Liver (tissue), 9 donors: ENCODE measurements around the gene XRCC2. TPM values are rescaled to one million over a fixed set of nuclear protein-coding genes. Genes with fewer than 3 reads are reported as not detected.

Source experiments
- DNase-seq: peaks from one replicate; pipeline ENCODE4 v3.0.0-alpha.2; 2017; ENCODE audit warnings: low spot score
- H3K27ac ChIP-seq, 2 donors: one replicate each; pipeline ENCODE4 v1.7.0; 2013; ENCODE audit warnings: inconsistent platforms in 2 of 2, low read length in 2 of 2, control low read depth in 1 of 2, low read depth in 1 of 2, mild to moderate bottlenecking in 1 of 2
- H3K27me3 ChIP-seq, 4 donors: one replicate each; pipeline versions ENCODE4 v1.6.1 to v1.7.0; 2013; ENCODE audit warnings: low read length in 3 of 4, inconsistent platforms in 1 of 4, mild to moderate bottlenecking in 1 of 4, moderate library complexity in 1 of 4; ENCODE audit not compliant: control insufficient read depth in 4 of 4, insufficient read depth in 4 of 4
- H3K36me3 ChIP-seq, 4 donors: one replicate each; pipeline versions ENCODE4 v1.6.1 to v1.7.0; 2013; ENCODE audit warnings: low read length in 3 of 4, mild to moderate bottlenecking in 3 of 4, low read depth in 1 of 4, moderate library complexity in 1 of 4; ENCODE audit not compliant: control insufficient read depth in 4 of 4, insufficient read depth in 3 of 4
- H3K4me1 ChIP-seq, 4 donors: one replicate each; pipeline versions ENCODE4 v1.6.1 to v1.7.0; 2013; ENCODE audit warnings: low read length in 3 of 4, mild to moderate bottlenecking in 3 of 4, moderate library complexity in 1 of 4; ENCODE audit not compliant: control insufficient read depth in 4 of 4, insufficient read depth in 4 of 4
- H3K4me3 ChIP-seq, 3 donors: one replicate each; pipeline versions ENCODE4 v1.6.1 to v1.7.0; 2013; ENCODE audit warnings: low read length in 3 of 3, control low read depth in 1 of 3, low read depth in 1 of 3, mild to moderate bottlenecking in 1 of 3
- H3K9ac ChIP-seq, 2 donors: one replicate each; pipeline ENCODE4 v1.7.0; 2013; ENCODE audit warnings: low read length in 2 of 2, mild to moderate bottlenecking in 2 of 2, moderate library complexity in 2 of 2, control low read depth in 1 of 2, low read depth in 1 of 2
- H3K9me3 ChIP-seq, 4 donors: one replicate each; pipeline versions ENCODE4 v1.6.1 to v1.7.0; 2013; ENCODE audit warnings: low read length in 3 of 4; ENCODE audit not compliant: control insufficient read depth in 4 of 4
- ATF3 ChIP-seq: IDR thresholded peaks from 2 replicates; pipeline ENCODE4 v1.6.1; 2016; ENCODE audit warnings: antibody characterized with exemption
- CTCF ChIP-seq: fragments of 150-350 bp; IDR thresholded peaks from 2 replicates; pipeline ENCODE4 v1.5.1; 2017; ENCODE audit warnings: improper control_type of control experiment, low read depth, low read length; ENCODE audit not compliant: missing input control
- EGR1 ChIP-seq, 2 donors: IDR thresholded peaks; 2 replicates each; pipeline ENCODE4 v1.6.1; 2016 to 2018; ENCODE audit warnings: antibody characterized with exemption in 2 of 2, low read depth in 2 of 2
- FOXA1 ChIP-seq: IDR thresholded peaks from 2 replicates; pipeline ENCODE4 v1.6.1; 2016; ENCODE audit warnings: antibody characterized with exemption
- FOXA2 ChIP-seq: IDR thresholded peaks from 2 replicates; pipeline ENCODE4 v1.6.1; 2016; ENCODE audit warnings: antibody characterized with exemption
- GABPA ChIP-seq, 2 donors: IDR thresholded peaks in 1 of 2; conservative IDR thresholded peaks in 1 of 2; 2 replicates each; pipeline ENCODE4 v1.6.1; 2016; ENCODE audit warnings: antibody characterized with exemption in 2 of 2, mild to moderate bottlenecking in 1 of 2, moderate library complexity in 1 of 2
- HNF4A ChIP-seq, 2 donors: conservative IDR thresholded peaks; 2 replicates each; pipeline ENCODE4 v1.6.1; 2016; ENCODE audit warnings: antibody characterized with exemption in 2 of 2, mild to moderate bottlenecking in 2 of 2
- HNF4G ChIP-seq: IDR thresholded peaks from 2 replicates; pipeline ENCODE4 v1.6.1; 2016; ENCODE audit warnings: antibody characterized with exemption
- JUND ChIP-seq, 2 donors: IDR thresholded peaks; 2 replicates each; pipeline ENCODE4 v1.6.1; 2016; ENCODE audit warnings: antibody characterized with exemption in 2 of 2
- MAX ChIP-seq: IDR thresholded peaks from 2 replicates; pipeline ENCODE4 v1.6.1; 2016; ENCODE audit warnings: antibody characterized with exemption
- RAD21 ChIP-seq, 2 donors: IDR thresholded peaks; 2 replicates each; pipeline ENCODE4 v1.6.1; 2016; ENCODE audit warnings: antibody characterized with exemption in 2 of 2, mild to moderate bottlenecking in 2 of 2
- RXRA ChIP-seq, 2 donors: IDR thresholded peaks; 2 replicates each; pipeline ENCODE4 v1.6.1; 2017 to 2018; ENCODE audit warnings: antibody characterized with exemption in 2 of 2, mild to moderate bottlenecking in 1 of 2
- SP1 ChIP-seq: IDR thresholded peaks from 2 replicates; pipeline ENCODE4 v1.6.1; 2018; ENCODE audit warnings: antibody characterized with exemption, mild to moderate bottlenecking
- YY1 ChIP-seq: IDR thresholded peaks from 2 replicates; pipeline ENCODE4 v1.6.1; 2016; ENCODE audit warnings: antibody characterized with exemption, mild to moderate bottlenecking
- ZBTB33 ChIP-seq: IDR thresholded peaks from 2 replicates; pipeline ENCODE4 v1.6.1; 2016; ENCODE audit warnings: antibody characterized with exemption
- WGBS: extraction: QIAGEN DNeasy Blood & Tissue Kit; methylation state at CpG from one replicate; pipeline ENCODE4 v1.1.7; 2013; 5-methylcytosine and 5-hydroxymethylcytosine counted together
- polyA plus RNA-seq, 2 donors: library from polyadenylated mRNA; stranded (reverse) in 1 of 2; unstranded in 1 of 2; fragments of 200-250 nt in 1 of 2; fragments of >200 nt in 1 of 2; fragmentation: Nextera tagmentation in 1 of 2; extraction: Ambion mirVana in 1 of 2; gene quantifications; one replicate each; pipeline versions ENCODE4 v1.2.1 to v1.2.3, GENCODE V29; 2013 to 2015
- total RNA-seq, 2 donors: library from RNA; depleted of rRNA; stranded (reverse); fragments of >200 nt; gene quantifications; one replicate each; pipeline ENCODE4 v1.2.3, GENCODE V29; 2014
- donor health status: healthy.
- donor health status: healthy.
- donor health status: healthy.
- donor health status: healthy.
- donor health status: healthy.

The XRCC2 gene
- total and polyA plus RNA-seq, 4 donors, result 0.08 to 6.2 (median 0.23) TPM

GRCh38 chr7:152711444-152711944 is 35.6 kb upstream of the XRCC2 start:
- DNase-seq, result no peak
- H3K9ac ChIP-seq, result no peak overlapping the region
- WGBS, result 95% methylated on average over 9 of the region's 9 CpGs
- H3K9me3 ChIP-seq, result no peaks in the 10 kb centered on the region
- H3K36me3 ChIP-seq, result no peaks in the 10 kb centered on the region
- TF ChIP-seq GABPA (IDR thresholded peaks at IDR 0.05 in 1 of 2, conservative IDR thresholded peaks at IDR 0.05 in 1 of 2) (no peak), ATF3 (no peak), MAX (no peak), HNF4A (conservative IDR thresholded peaks at IDR 0.05) (no peak), RXRA (IDR thresholded peaks at IDR 0.05) (no peak)
- H3K4me1 ChIP-seq, result peaks cover 0 to 3% (median 0%) of the 10 kb centered on the region in 4 donors
- no peak overlapping the region for H3K27ac ChIP-seq
- H3K4me3 ChIP-seq, result no peak overlapping the region
- H3K27me3 ChIP-seq, result no peaks in the 10 kb centered on the region

GRCh38 chr7:152710153-152710442 is 34.2 kb upstream of the XRCC2 start:
- TF ChIP-seq ZBTB33 (no peak), CTCF (no peak), FOXA2 (no peak), RXRA (IDR thresholded peaks at IDR 0.05) (no peak), FOXA1 (no peak), RAD21 (IDR thresholded peaks at IDR 0.05) (no peak), JUND (IDR thresholded peaks at IDR 0.05) (no peak), EGR1 (IDR thresholded peaks at IDR 0.05; ENCODE audit: low read depth in 2 of 2) (no peak), HNF4G (no peak)
- 62% methylated on average over 2 of the region's 2 CpGs for WGBS
- no peak overlapping the region for H3K27ac ChIP-seq
- DNase-seq, result no peak
- no peak overlapping the region for H3K9ac ChIP-seq
- peaks cover 0 to 3% (median 1%) of the 10 kb centered on the region in 4 donors for H3K9me3 ChIP-seq
- H3K4me1 ChIP-seq, result peaks cover 0 to 5% (median 0%) of the 10 kb centered on the region in 4 donors
- no peak overlapping the region for H3K4me3 ChIP-seq
- no peaks in the 10 kb centered on the region for H3K36me3 ChIP-seq
- H3K27me3 ChIP-seq, result no peaks in the 10 kb centered on the region

GRCh38 chr7:152709287-152710152 is 33.6 kb upstream of the XRCC2 start:
- DNase-seq, result no peak
- Histone ChIP-seq H3K9ac (no peak overlapping the region), H3K27ac (no peak overlapping the region), H3K4me3 (no peak overlapping the region), H3K36me3 (no peaks in the 10 kb centered on the region), H3K9me3 (peaks cover 0 to 8% (median 6%) of the 10 kb centered on the region in 4 donors), H3K4me1 (peaks cover 0 to 5% (median 0%) of the 10 kb centered on the region in 4 donors), H3K27me3 (no peaks in the 10 kb centered on the region)
- TF ChIP-seq YY1 (no peak), SP1 (no peak), EGR1 (IDR thresholded peaks at IDR 0.05; ENCODE audit: low read depth in 2 of 2) (no peak), ZBTB33 (no peak), RAD21 (IDR thresholded peaks at IDR 0.05) (no peak)
- 83% methylated on average over 5 of the region's 5 CpGs for WGBS
